Liver (tissue), 3 donors: ENCODE data around the gene MIB2.

Experiments
- CTCF ChIP-seq: fragments of 150-350 bp; IDR thresholded peaks from 2 replicates; pipeline ENCODE4 v1.5.1; 2017; ENCODE audit warnings: improper control_type of control experiment, low read depth, low read length; ENCODE audit not compliant: missing input control
- EGR1 ChIP-seq, 2 donors: IDR thresholded peaks; 2 replicates each; pipeline ENCODE4 v1.6.1; 2016 to 2018; ENCODE audit warnings: antibody characterized with exemption in 2 of 2, low read depth in 2 of 2
- GABPA ChIP-seq, 2 donors: IDR thresholded peaks in 1 of 2; conservative IDR thresholded peaks in 1 of 2; 2 replicates each; pipeline ENCODE4 v1.6.1; 2016; ENCODE audit warnings: antibody characterized with exemption in 2 of 2, mild to moderate bottlenecking in 1 of 2, moderate library complexity in 1 of 2
- JUND ChIP-seq, 2 donors: IDR thresholded peaks; 2 replicates each; pipeline ENCODE4 v1.6.1; 2016; ENCODE audit warnings: antibody characterized with exemption in 2 of 2
- MAX ChIP-seq: IDR thresholded peaks from 2 replicates; pipeline ENCODE4 v1.6.1; 2016; ENCODE audit warnings: antibody characterized with exemption
- RAD21 ChIP-seq, 2 donors: IDR thresholded peaks; 2 replicates each; pipeline ENCODE4 v1.6.1; 2016; ENCODE audit warnings: antibody characterized with exemption in 2 of 2, mild to moderate bottlenecking in 2 of 2
- SP1 ChIP-seq: IDR thresholded peaks from 2 replicates; pipeline ENCODE4 v1.6.1; 2018; ENCODE audit warnings: antibody characterized with exemption, mild to moderate bottlenecking
- TAF1 ChIP-seq: conservative IDR thresholded peaks from 2 replicates; pipeline ENCODE4 v1.6.1; 2016; ENCODE audit warnings: antibody characterized with exemption, mild to moderate bottlenecking
- YY1 ChIP-seq: IDR thresholded peaks from 2 replicates; pipeline ENCODE4 v1.6.1; 2016; ENCODE audit warnings: antibody characterized with exemption, mild to moderate bottlenecking
- TF ChIP-seq, protein P1 (sequence below): IDR thresholded peaks from 2 replicates; pipeline ENCODE4 v1.6.1; 2016; ENCODE audit warnings: antibody characterized with exemption, mild to moderate bottlenecking
- donor health status: healthy.
- donor health status: healthy.

DNA sequence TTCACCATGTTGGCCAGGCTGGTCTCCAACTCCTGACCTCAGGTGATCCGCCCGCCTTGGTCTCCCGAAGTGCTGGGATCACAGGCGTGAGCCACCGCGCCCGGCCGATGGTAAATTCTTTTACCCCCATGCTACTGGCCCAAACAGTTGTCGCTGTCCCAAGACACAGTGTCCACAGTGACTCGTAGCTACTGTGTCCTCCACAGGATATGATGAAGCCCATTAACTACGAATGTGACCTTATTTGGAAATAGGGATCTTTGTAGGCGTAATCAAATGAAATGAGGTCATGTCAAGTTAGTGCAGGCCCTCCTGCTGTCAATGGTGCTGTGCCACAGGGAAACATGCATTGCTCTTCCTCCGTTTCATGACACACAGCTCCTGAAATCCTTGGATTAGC lies 23.8 kb upstream of the MIB2 start:
- no peak for TF ChIP-seq TAF1
- TF ChIP-seq CTCF, result no peak
- no peak for TF ChIP-seq YY1
- no peak for TF ChIP-seq SP1
- TF ChIP-seq, protein P1, sequence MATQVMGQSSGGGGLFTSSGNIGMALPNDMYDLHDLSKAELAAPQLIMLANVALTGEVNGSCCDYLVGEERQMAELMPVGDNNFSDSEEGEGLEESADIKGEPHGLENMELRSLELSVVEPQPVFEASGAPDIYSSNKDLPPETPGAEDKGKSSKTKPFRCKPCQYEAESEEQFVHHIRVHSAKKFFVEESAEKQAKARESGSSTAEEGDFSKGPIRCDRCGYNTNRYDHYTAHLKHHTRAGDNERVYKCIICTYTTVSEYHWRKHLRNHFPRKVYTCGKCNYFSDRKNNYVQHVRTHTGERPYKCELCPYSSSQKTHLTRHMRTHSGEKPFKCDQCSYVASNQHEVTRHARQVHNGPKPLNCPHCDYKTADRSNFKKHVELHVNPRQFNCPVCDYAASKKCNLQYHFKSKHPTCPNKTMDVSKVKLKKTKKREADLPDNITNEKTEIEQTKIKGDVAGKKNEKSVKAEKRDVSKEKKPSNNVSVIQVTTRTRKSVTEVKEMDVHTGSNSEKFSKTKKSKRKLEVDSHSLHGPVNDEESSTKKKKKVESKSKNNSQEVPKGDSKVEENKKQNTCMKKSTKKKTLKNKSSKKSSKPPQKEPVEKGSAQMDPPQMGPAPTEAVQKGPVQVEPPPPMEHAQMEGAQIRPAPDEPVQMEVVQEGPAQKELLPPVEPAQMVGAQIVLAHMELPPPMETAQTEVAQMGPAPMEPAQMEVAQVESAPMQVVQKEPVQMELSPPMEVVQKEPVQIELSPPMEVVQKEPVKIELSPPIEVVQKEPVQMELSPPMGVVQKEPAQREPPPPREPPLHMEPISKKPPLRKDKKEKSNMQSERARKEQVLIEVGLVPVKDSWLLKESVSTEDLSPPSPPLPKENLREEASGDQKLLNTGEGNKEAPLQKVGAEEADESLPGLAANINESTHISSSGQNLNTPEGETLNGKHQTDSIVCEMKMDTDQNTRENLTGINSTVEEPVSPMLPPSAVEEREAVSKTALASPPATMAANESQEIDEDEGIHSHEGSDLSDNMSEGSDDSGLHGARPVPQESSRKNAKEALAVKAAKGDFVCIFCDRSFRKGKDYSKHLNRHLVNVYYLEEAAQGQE, result no peak
- no peak for TF ChIP-seq EGR1 (IDR thresholded peaks at IDR 0.05; ENCODE audit: low read depth in 2 of 2)
- TF ChIP-seq GABPA (IDR thresholded peaks at IDR 0.05 in 1 of 2, conservative IDR thresholded peaks at IDR 0.05 in 1 of 2), result no peak
- no peak for TF ChIP-seq JUND (IDR thresholded peaks at IDR 0.05)
- TF ChIP-seq RAD21 (IDR thresholded peaks at IDR 0.05), result no peak
- TF ChIP-seq MAX, result no peak
